ENCODE measurements around the gene MPI.

Gene MPI, protein sequence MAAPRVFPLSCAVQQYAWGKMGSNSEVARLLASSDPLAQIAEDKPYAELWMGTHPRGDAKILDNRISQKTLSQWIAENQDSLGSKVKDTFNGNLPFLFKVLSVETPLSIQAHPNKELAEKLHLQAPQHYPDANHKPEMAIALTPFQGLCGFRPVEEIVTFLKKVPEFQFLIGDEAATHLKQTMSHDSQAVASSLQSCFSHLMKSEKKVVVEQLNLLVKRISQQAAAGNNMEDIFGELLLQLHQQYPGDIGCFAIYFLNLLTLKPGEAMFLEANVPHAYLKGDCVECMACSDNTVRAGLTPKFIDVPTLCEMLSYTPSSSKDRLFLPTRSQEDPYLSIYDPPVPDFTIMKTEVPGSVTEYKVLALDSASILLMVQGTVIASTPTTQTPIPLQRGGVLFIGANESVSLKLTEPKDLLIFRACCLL

DNA sequence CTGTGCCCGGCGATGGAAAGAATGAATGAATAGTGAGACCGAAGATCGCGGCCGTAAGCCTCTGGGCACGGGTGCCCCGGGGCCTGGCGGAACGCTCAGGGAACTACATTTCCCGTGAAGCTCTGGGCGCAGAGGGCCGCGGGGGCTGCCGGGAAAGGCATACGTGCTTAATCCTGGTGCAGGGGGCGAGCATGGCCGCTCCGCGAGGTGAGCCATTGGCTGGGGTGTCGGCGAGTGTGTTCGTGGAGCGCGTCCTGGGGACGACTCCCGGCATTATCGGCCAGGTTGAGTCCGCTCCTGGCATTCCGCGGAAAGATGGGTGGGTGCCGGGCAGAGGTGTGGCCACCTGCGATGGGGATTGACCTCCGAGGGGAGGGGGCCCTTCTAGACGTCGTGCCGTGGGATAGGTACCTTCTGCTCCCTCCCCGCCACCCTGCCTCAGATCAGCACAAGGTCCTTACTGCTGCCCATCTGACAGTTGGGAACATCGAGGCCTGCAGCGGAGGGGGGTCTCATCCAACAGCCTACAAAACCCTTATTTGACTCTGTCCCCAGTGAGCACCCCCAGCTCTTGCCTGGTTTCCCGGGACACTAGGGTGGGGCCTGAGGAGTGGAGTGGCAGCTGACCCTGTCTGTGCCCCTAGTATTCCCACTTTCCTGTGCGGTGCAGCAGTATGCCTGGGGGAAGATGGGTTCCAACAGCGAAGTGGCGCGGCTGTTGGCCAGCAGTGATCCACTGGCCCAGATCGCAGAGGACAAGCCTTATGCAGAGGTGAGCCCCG is at the start of gene MPI:
MPI (plus strand) TSS at position 160 of the 782 bp plus-strand sequence; CDS start at position 192, 32 bp downstream.
- peak within 1 kb of the TSS; percentile 94 for H3K4me3 ChIP-seq (ENCODE audit: low read depth, low read length)
- TF ChIP-seq, protein P1, sequence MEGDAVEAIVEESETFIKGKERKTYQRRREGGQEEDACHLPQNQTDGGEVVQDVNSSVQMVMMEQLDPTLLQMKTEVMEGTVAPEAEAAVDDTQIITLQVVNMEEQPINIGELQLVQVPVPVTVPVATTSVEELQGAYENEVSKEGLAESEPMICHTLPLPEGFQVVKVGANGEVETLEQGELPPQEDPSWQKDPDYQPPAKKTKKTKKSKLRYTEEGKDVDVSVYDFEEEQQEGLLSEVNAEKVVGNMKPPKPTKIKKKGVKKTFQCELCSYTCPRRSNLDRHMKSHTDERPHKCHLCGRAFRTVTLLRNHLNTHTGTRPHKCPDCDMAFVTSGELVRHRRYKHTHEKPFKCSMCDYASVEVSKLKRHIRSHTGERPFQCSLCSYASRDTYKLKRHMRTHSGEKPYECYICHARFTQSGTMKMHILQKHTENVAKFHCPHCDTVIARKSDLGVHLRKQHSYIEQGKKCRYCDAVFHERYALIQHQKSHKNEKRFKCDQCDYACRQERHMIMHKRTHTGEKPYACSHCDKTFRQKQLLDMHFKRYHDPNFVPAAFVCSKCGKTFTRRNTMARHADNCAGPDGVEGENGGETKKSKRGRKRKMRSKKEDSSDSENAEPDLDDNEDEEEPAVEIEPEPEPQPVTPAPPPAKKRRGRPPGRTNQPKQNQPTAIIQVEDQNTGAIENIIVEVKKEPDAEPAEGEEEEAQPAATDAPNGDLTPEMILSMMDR (IDR thresholded peaks at IDR 0.05; ENCODE audit: borderline replicate concordance, insufficient read depth, low read depth, low read length), result no peak

DNA sequence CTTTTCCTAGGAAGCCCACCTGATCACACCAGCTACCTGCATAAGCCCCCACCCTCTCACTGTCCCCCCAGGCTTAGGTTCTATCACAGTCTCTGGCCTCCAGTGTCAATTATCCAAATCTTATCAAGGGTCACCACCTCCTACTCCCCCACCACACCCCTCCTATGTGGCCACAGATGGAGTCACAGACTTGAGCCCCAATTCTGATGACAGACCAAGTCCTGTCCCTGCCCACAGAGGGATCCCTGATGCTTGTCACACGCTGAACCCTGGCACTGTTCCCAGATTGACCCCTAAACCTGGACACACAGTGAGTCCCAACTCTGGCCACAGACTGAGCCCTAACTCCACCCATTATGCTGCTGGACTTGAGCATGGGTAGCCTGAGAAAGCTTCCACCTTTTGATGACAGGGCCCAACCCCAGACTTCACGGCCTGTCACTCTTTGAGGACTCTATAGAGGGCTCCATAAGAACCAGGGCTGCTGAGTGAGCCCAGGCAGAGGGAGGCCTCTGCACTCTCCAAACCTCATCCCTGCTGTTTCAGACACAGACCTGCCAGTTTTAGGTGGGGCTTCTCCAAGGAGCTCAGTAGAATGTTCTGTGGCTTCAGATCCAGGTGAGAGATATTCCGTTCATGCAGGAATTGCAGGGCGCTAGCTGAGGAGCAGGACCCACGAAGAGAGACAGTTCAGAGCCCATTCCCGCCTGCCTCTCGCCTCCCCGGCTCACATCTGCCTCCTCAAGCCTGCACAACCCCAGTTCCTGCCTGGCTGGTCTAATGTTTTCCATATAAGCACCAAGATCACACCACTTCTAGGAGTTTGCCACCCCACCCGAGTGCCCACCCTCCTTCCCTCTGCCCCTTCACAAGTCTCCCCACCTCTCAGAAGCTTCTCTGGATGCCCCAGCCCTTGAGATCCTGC is 48.7 kb upstream of the MPI start:
- TF ChIP-seq, protein P1 (IDR thresholded peaks at IDR 0.05; ENCODE audit: borderline replicate concordance, insufficient read depth, low read depth, low read length), result no peak
- no peak overlapping the region for H3K4me3 ChIP-seq (ENCODE audit: low read depth, low read length)

DNA sequence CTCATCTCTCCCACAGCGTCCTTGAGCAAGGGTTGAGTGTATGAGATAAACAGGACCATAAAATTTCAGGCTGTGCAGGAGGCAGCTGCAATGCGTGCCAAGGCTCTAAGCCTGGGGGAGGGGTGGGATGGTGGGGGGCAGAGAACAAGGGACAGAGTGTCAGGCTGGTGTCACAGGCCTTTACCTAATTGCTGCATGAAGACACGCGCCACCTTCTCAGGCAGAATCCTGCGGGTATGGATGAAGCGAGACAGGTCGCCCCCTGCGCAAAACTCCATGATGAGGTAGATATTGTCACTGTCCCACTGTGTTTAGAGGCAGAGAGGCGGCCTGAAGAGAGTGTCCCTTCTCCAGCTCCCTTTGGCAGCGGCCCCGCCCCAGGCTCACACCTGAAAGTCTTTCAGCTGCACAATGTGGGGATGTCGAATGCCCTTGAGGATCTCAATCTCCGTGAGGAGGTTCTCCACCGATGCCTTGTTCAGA is 47.9 kb upstream of the MPI start:
- peak overlapping the region; percentile 75 for H3K4me3 ChIP-seq (ENCODE audit: low read depth, low read length)
- TF ChIP-seq, protein P1 (IDR thresholded peaks at IDR 0.05; ENCODE audit: borderline replicate concordance, insufficient read depth, low read depth, low read length), result no peak

DNA sequence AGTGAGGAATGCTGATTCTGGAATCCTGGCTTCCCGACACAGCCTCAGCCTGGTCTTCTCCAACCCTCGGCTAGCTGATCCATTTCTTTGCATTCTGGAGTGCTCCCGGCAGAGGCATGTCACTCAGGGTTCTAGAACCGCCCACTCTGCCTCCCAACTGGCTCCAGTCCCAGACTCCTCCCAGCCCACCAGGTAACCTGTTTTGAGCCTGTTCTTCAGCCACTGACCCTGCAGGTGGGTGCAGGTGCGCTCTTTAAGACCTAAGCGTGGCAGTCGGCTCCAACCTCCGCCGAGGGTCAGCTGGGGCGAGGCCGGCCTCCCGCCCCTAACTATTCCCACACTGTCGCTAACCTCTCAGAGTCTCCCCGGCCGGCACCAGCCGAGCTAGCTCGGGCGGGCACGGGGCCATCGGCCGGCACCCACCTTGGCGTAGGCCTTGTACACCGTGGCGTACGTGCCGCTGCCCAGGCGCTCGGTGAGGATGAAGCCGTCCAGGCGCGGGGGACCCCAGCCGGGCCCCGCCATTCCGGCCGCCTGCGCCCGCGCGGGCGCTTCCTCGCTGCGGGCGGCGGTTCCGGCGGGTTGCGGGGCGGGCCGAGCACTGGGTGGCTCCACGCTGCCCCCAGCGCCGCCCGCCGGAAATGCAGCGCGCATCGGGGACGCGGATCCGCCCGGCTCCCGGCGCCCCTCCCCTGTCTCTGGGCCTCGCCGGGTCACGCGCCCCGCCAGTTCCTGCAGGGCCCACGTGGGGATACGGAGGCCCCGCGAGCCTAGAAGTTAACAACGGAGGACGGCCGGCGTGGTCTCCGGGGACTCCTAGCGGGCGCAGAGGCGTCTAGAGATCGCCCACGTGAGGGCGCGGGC is 47.0 kb upstream of the MPI start, which contains the start of gene ULK3:
ULK3 (minus strand) TSS at position 576 of the 864 bp plus-strand sequence; CDS start at position 525, 51 bp downstream.
- peak within 1 kb of the TSS; percentile 75 for H3K4me3 ChIP-seq (ENCODE audit: low read depth, low read length)
- TF ChIP-seq, protein P1 (IDR thresholded peaks at IDR 0.05; ENCODE audit: borderline replicate concordance, insufficient read depth, low read depth, low read length), result peak; percentile 68

DNA sequence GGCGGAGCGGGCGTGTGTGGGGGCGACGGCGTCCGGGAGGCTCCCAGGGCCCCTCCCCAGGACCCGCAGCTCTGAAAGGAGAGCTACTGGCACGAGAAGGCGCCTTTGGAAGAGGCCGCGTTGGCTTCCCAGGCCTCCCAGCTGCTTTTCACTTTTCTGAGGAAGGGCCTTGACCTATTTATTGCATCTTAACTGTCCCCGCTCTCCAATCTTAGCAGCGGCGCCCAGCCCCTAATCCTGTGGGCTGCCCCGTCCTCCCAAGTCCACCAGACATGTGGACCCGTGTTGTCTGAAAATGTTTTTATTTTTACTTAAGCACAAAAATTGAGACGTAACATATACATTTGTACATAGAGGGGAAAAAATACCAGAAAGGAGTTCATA is 46.4 kb upstream of the MPI start:
- TF ChIP-seq, protein P1 (IDR thresholded peaks at IDR 0.05; ENCODE audit: borderline replicate concordance, insufficient read depth, low read depth, low read length), result no peak
- peak overlapping the region; percentile 51 for H3K4me3 ChIP-seq (ENCODE audit: low read depth, low read length)

DNA sequence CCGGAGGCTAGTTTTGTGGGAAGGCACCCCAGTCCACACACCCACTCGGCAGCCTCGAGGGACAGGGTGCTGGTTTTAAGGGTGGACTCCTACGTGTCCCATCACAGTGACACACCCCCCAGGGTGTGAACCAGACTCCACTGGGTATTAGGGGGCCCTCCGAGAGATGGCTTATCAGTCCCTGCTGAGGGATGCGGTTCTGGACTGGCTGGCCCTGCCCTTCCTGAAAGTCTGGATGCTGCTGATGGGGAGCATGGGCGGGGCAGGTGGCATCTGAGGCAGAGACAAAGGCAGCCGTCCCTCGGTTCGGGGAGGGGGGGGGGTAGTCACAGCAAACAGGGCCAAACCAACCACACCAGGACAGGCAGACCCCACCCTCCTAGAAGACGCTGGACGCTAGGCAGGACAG is 45.9 kb upstream of the MPI start:
- peak overlapping the region; percentile 15 for H3K4me3 ChIP-seq (ENCODE audit: low read depth, low read length)
- TF ChIP-seq, protein P1 (IDR thresholded peaks at IDR 0.05; ENCODE audit: borderline replicate concordance, insufficient read depth, low read depth, low read length), result no peak
